ENCODE measurements around the gene MADCAM1.

DNA sequence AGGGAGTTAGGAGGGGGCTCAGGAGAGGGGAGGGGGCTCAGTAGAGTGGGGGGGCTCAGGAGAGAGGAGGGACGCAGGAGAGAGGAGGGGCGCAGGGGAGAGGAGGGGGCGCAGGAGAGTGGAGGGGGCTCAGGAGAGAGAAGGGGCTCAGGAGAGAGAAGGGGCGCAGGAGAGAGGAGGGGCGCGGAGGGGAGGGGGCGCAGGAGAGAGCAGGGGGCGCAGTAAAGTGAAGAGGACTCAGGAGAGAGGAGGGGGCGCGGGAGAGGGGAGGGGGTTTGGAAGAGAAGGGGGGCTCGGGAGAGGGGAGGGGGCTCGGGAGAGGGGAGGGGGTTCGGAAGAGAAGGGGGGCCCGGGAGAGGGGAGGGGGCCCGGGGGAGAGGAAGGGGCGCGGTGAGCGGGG, 700 bp downstream of the MADCAM1 start:
- TF ChIP-seq HDAC2 (IDR thresholded peaks at IDR 0.05; ENCODE audit: borderline replicate concordance in 1 of 2, low read depth in 2 of 2, low read length in 2 of 2) (no peak), POLR2A (IDR thresholded peaks at IDR 0.05; ENCODE audit: control extremely low read depth in 1 of 2, low read depth in 2 of 2, low read length in 2 of 2) (no peak), KDM5A (IDR thresholded peaks at IDR 0.05; ENCODE audit: low read length) (no peak), SP2 (IDR thresholded peaks at IDR 0.05; ENCODE audit: low read length) (no peak), KDM1A (IDR thresholded peaks at IDR 0.05; ENCODE audit: borderline replicate concordance, low read length) (no peak)
- TF ChIP-seq, protein P1, sequence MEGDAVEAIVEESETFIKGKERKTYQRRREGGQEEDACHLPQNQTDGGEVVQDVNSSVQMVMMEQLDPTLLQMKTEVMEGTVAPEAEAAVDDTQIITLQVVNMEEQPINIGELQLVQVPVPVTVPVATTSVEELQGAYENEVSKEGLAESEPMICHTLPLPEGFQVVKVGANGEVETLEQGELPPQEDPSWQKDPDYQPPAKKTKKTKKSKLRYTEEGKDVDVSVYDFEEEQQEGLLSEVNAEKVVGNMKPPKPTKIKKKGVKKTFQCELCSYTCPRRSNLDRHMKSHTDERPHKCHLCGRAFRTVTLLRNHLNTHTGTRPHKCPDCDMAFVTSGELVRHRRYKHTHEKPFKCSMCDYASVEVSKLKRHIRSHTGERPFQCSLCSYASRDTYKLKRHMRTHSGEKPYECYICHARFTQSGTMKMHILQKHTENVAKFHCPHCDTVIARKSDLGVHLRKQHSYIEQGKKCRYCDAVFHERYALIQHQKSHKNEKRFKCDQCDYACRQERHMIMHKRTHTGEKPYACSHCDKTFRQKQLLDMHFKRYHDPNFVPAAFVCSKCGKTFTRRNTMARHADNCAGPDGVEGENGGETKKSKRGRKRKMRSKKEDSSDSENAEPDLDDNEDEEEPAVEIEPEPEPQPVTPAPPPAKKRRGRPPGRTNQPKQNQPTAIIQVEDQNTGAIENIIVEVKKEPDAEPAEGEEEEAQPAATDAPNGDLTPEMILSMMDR (IDR thresholded peaks at IDR 0.05; ENCODE audit: control extremely low read depth in 1 of 3, insufficient read depth in 1 of 3, low read depth in 1 of 3, low read length in 3 of 3), result no peak
- TF ChIP-seq, protein P2, sequence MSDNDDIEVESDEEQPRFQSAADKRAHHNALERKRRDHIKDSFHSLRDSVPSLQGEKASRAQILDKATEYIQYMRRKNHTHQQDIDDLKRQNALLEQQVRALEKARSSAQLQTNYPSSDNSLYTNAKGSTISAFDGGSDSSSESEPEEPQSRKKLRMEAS (IDR thresholded peaks at IDR 0.05), result no peak
- TF ChIP-seq, protein P3, sequence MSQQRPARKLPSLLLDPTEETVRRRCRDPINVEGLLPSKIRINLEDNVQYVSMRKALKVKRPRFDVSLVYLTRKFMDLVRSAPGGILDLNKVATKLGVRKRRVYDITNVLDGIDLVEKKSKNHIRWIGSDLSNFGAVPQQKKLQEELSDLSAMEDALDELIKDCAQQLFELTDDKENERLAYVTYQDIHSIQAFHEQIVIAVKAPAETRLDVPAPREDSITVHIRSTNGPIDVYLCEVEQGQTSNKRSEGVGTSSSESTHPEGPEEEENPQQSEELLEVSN (IDR thresholded peaks at IDR 0.05), result no peak
